ENCODE measurements around the gene MGME1.

The MGME1 gene

GRCh38 chr20:17940224-17940971 is 28.4 kb upstream of the MGME1 start:
- DNase-seq (ENCODE audit: low spot score): no peak

- DNase-seq (ENCODE audit: low spot score): no peak
Observed at GRCh38 chr20:17941087-17941825, 27.6 kb upstream of the MGME1 start.

- no peak for DNase-seq (ENCODE audit: low spot score)
Observed at GRCh38 chr20:17941826-17942196, 27.0 kb upstream of the MGME1 start.

GRCh38 chr20:17943343-17943742 is 25.5 kb upstream of the MGME1 start:
- no peak for DNase-seq (ENCODE audit: low spot score)

GRCh38 chr20:17944854-17945474 is 23.9 kb upstream of the MGME1 start:
- DNase-seq (ENCODE audit: low spot score): no peak

- no peak for DNase-seq (ENCODE audit: low spot score)
Observed at GRCh38 chr20:17946040-17946439, 22.8 kb upstream of the MGME1 start.

- no peak for DNase-seq (ENCODE audit: low spot score)
Observed at GRCh38 chr20:17946572-17947473, 22.0 kb upstream of the MGME1 start.

GRCh38 chr20:17947474-17947815 is 21.4 kb upstream of the MGME1 start:
- no peak for DNase-seq (ENCODE audit: low spot score)

- no peak for DNase-seq (ENCODE audit: low spot score)
Observed at GRCh38 chr20:17948442-17948841, 20.4 kb upstream of the MGME1 start.

- no peak for DNase-seq (ENCODE audit: low spot score)
Observed at GRCh38 chr20:17949899-17950298, 18.9 kb upstream of the MGME1 start.

- DNase-seq (ENCODE audit: low spot score): no peak
Observed at GRCh38 chr20:17950670-17951069, 18.1 kb upstream of the MGME1 start.

- no peak for DNase-seq (ENCODE audit: low spot score)
Observed at GRCh38 chr20:17951323-17951722, 17.5 kb upstream of the MGME1 start.

- DNase-seq (ENCODE audit: low spot score): no peak
Observed at GRCh38 chr20:17952692-17953684, 15.8 kb upstream of the MGME1 start.

- DNase-seq (ENCODE audit: low spot score): no peak
Observed at GRCh38 chr20:17953935-17954334, 14.9 kb upstream of the MGME1 start.

GRCh38 chr20:17955302-17955701 is 13.5 kb upstream of the MGME1 start:
- no peak for DNase-seq (ENCODE audit: low spot score)

- no peak for DNase-seq (ENCODE audit: low spot score)
Observed at GRCh38 chr20:17956099-17956685, 12.6 kb upstream of the MGME1 start.

GRCh38 chr20:17957505-17958363 is 11.1 kb upstream of the MGME1 start:
- DNase-seq (ENCODE audit: low spot score): no peak

- no peak for DNase-seq (ENCODE audit: low spot score)
Observed at GRCh38 chr20:17958373-17959256, 10.2 kb upstream of the MGME1 start.

- DNase-seq (ENCODE audit: low spot score): no peak
Observed at GRCh38 chr20:17959257-17959627, 9.6 kb upstream of the MGME1 start.
